ENCODE results near the gene BRINP2. TPM values are rescaled to one million over a fixed set of nuclear protein-coding genes. Genes with fewer than 3 reads are reported as not detected.

Gene BRINP2
- total and polyA plus RNA-seq, 2 experiments from 2014 or later, result 11.5 to 20.6 TPM

- Histone ChIP-seq H3K9me3 (ENCODE audit: low read depth) (no peaks in the 10 kb centered on the region), H3K4me1 (ENCODE audit: low read depth) (peaks cover 2% of the 10 kb centered on the region), H3K36me3 (no peaks in the 10 kb centered on the region), H3K4me3 (no peak overlapping the region), H3K27ac (no peak overlapping the region), H3K27me3 (no peaks in the 10 kb centered on the region)
- no peak for TF ChIP-seq CTCF (IDR thresholded peaks at IDR 0.05; ENCODE audit: low read depth, low read length)
- no peak for DNase-seq (ENCODE audit: low read depth in 1 of 2, low spot score in 1 of 2)
These were observed 73.0 kb downstream of the BRINP2 start for GRCh38 chr1:177243773-177244172.

- Histone ChIP-seq H3K27ac (no peak overlapping the region), H3K9me3 (ENCODE audit: low read depth) (no peaks in the 10 kb centered on the region), H3K36me3 (no peaks in the 10 kb centered on the region), H3K4me3 (no peak overlapping the region), H3K4me1 (ENCODE audit: low read depth) (peaks cover 2% of the 10 kb centered on the region), H3K27me3 (no peaks in the 10 kb centered on the region)
- no peak for TF ChIP-seq CTCF (IDR thresholded peaks at IDR 0.05; ENCODE audit: low read depth, low read length)
- peak in 1 of 2 donors; percentile 23 for DNase-seq (ENCODE audit: low read depth in 1 of 2, low spot score in 1 of 2)
These were observed 76.2 kb downstream of the BRINP2 start for GRCh38 chr1:177246710-177247580.

- no peaks in the 10 kb centered on the region for H3K36me3 ChIP-seq
- H3K9me3 ChIP-seq (ENCODE audit: low read depth), result no peaks in the 10 kb centered on the region
- H3K4me1 ChIP-seq (ENCODE audit: low read depth), result peaks cover 2% of the 10 kb centered on the region
- no peak overlapping the region for H3K27ac ChIP-seq
- no peak for TF ChIP-seq CTCF (IDR thresholded peaks at IDR 0.05; ENCODE audit: low read depth, low read length)
- DNase-seq (ENCODE audit: low read depth in 1 of 2, low spot score in 1 of 2), result no peak
- no peaks in the 10 kb centered on the region for H3K27me3 ChIP-seq
- H3K4me3 ChIP-seq, result no peak overlapping the region
These were observed 76.9 kb downstream of the BRINP2 start for GRCh38 chr1:177247623-177248176.

- TF ChIP-seq CTCF (IDR thresholded peaks at IDR 0.05; ENCODE audit: low read depth, low read length), result no peak
- Histone ChIP-seq H3K4me3 (no peak overlapping the region), H3K9me3 (ENCODE audit: low read depth) (no peaks in the 10 kb centered on the region), H3K27me3 (no peaks in the 10 kb centered on the region), H3K4me1 (ENCODE audit: low read depth) (peaks cover 2% of the 10 kb centered on the region), H3K36me3 (no peaks in the 10 kb centered on the region), H3K27ac (no peak overlapping the region)
- DNase-seq (ENCODE audit: low read depth in 1 of 2, low spot score in 1 of 2), result no peak
These were observed 77.5 kb downstream of the BRINP2 start for GRCh38 chr1:177248258-177248657.

- H3K27ac ChIP-seq, result no peak overlapping the region
- no peak overlapping the region for H3K4me3 ChIP-seq
- no peak for TF ChIP-seq CTCF (IDR thresholded peaks at IDR 0.05; ENCODE audit: low read depth, low read length)
- H3K9me3 ChIP-seq (ENCODE audit: low read depth), result no peaks in the 10 kb centered on the region
- DNase-seq (ENCODE audit: low read depth in 1 of 2, low spot score in 1 of 2), result no peak
- peaks cover 2% of the 10 kb centered on the region for H3K4me1 ChIP-seq (ENCODE audit: low read depth)
- no peaks in the 10 kb centered on the region for H3K27me3 ChIP-seq
- no peaks in the 10 kb centered on the region for H3K36me3 ChIP-seq
These were observed 78.5 kb downstream of the BRINP2 start for GRCh38 chr1:177249231-177249630.
